GM21576 (cell line): ENCODE measurements around the gene TTC28.
"Not testable (repeated sequence)": the region's sequence is repeated elsewhere in the genome, so short reads cannot be mapped to it uniquely, and the experiment has no call there.

Source experiments
- ATAC-seq: cut with Tn5 transposase; IDR thresholded peaks from one replicate; pipeline ENCODE4 v1.9.1; 2021; ENCODE audit warnings: mild to moderate bottlenecking, moderate library complexity; ENCODE audit not compliant: unreplicated experiment

The TTC28 gene

DNA sequence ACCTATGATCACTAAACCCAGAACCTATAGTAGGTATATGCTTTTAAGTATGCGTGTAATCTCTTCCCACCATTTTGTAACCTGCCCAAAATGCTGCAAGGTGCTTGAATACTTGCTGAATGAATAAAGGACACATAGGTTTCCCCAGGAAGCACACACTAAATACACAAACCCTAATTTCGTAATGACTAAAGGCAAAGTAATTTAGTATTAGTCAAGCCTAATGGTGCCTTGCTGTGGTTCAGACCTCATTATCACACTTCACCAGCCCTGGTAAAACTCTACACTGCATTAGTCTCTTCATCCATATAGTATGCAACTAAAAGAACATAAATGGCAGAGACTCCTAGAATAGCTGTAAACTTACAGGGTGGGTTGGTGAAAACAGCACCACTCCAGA lies 471.6 kb downstream of the TTC28 start:
- no peak for ATAC-seq

DNA sequence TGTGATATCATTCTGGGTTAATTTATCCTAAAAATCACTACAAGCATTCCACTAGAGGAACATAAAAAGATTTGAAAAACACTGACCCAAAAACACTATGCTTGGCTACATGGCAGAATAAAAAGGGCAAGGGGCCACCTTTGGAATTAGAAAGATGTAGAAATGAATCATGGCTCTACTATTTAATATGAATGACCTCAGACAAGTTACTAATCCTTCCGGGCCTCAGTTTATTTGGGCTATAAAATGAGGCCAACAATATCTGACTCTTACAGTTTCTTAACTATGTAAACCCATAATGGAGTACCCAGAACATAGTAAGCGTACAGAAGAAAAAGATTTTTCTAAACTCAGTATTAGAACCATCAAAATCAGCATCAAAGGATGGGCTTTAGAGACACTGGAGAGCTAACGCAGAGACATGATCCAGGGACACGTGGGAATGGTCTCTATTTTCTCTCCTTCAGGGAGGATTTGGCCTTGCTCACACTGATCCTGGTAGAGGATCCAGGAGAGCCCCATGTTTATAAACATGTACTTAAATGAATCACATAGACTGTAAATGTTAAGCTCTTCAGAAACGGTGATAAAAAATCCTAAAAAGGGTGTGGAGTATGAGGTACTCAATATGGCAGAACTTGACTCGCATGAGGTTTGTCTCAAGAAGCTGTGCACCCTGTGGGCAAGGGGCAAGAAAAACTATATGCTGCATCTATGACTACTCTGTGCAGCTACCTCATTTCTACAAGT lies 472.2 kb downstream of the TTC28 start:
- ATAC-seq: no peak

DNA sequence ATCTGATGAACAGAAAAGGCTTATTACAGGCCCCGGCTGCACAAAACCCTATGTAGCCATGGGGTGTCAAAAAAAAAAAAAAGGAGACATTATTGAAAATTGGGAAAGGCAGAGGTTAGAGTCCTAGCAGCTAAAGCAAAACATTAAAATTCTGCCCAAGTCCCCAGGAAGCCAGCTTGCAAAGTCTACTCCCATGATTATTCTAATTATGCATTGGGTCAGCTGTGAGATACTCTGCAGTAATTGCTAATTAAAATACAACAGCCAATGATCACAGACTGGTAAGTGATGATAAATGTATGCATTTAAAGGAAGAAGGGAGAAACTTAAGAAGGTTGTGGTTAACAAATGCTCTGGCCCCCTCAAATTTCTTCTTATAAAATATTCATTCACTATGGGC lies 473.7 kb downstream of the TTC28 start:
- no peak for ATAC-seq

DNA sequence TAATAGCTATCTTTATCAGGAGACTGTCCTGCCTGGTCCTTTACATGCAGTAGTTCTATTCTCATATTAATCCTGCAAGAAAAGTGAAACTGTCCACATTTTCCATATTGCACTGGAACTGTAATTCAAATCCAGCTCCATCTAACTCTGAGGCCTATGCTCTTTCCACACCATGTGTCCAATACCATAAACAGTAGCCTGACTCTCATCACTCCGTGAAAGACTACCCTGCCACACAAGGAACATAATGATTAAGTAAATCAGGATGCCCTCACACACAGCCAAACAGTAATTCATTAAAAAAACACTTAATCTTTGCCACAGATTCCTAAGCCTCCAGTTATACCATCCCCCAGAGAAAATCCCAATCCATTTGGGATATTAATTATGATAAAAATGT lies 475.3 kb downstream of the TTC28 start:
- no peak for ATAC-seq

DNA sequence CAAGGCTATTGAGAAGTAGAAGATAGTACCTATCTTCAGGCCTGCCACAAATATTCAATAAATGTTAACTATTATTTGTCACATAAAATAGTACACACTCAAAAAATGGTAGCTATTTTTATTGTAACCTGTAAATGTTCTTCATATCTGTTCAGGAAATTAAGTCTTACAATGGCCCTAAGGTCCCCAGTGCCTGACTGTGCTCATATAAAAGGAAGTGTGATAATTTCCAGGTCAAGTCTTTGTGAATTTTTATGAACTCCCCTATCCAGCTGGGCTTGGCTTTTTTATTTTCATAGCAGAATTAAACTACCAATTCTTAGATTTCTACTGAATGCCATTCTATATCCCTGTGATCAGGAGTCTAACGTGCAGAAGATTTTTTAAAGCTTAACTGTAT lies 476.4 kb downstream of the TTC28 start:
- no peak for ATAC-seq

DNA sequence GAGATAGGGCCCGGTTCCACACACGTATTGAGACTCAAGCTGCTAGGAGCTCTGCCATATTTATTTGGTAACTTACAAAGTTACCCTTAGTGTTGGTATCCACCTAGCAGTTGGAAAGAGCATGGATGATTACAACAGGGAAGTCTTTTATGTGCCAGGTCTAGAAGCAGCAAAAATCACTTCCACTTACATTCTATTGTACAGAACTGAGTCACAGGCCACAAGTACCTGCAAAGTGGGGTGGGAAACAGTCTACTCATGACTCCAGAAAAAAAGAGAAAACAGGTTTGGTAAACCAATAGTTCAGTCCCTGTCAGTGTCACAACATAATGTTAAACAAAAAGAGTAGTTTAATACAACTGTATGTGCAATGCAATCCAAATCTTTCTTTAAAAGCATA lies 480.9 kb downstream of the TTC28 start:
- ATAC-seq: no peak

DNA sequence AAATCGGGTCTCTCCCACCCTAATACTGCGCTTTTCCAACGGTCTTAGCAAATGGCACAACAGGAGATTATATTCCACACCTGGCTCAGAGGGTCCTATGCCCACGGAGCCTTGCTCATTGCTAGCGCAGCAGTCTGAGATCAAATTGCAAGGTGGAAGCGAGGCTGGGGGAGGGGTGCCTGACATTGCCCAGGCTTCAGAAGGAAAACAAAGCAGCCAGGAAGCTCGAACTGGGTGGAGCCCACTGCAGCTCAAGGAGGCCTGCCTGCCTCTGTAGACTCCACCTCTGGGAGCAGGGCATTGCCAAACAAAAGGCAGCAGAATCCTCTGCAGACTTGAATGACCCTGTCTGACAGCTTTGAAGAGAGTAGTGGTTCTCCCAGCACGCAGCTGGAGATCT lies 488.1 kb downstream of the TTC28 start:
- not testable (repeated sequence) for ATAC-seq

DNA sequence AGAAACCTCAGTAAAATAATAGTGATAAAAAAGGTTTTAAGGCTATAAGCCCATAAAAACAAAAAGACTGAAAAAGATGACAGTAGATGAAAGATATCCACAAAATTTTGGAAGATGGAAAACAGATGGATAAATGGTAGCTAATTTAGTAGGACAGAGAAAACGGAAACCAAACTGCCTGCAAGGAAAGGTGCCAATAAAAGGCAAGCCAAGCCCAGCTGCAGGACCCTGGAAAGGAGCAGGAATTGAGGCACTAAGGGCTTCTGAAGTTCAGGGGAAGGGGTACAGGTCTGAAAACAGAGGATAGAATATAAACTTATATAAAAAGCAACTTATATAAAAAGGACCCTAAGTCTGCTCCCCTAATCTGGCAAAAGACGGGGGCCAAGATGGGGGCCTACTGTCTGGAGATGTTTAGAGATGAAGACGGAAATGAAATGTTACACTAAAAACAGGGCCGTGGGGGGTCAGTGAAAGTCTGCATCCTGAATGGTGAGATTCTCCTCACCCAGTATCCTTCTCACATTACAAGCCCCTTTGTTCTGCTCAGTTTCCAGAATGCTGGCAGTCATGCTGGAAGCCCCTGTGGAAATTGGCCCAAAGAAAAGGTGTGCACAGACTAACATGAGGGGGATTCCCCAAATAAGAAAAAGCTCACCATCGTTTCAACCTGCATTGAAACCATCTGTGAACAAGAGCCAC lies 491.3 kb downstream of the TTC28 start:
- no peak for ATAC-seq

DNA sequence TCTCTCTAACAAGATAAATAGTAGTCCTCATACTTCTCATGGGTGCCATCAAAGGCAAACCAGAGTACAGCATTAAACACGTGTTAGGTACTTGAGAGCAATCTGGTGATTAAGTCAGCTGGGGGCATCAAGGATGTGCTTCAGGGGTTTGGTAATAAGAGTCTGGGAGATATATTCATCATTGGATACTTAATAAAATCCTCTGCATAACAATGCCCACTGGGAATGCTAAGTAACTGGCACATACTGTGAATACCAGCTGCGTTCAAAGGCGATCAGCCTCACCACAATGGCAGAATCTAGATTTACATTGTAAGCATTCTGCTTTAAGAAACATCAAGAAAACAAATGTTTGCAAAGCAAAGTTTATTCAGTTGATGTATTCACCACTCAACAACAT lies 492.0 kb downstream of the TTC28 start:
- no peak for ATAC-seq

DNA sequence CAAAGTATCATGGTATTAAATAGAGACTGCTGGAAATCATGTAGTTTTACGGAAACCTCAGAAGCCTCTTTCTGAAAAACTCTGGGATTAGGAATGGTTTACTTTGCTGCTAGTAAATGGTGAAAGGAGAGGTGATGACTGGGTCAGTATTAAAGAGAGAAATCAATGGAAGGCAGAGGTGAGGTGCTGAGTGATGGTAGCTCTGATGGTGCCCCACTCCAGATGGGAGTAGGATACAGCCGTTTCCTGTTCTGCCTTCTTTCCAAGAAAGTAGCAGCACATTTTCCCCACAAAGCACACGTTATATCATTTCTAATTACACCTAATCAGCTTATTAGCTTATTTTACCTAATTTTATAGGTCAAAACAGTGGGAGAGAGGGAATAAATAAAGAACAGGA lies 493.0 kb downstream of the TTC28 start:
- no peak for ATAC-seq

DNA sequence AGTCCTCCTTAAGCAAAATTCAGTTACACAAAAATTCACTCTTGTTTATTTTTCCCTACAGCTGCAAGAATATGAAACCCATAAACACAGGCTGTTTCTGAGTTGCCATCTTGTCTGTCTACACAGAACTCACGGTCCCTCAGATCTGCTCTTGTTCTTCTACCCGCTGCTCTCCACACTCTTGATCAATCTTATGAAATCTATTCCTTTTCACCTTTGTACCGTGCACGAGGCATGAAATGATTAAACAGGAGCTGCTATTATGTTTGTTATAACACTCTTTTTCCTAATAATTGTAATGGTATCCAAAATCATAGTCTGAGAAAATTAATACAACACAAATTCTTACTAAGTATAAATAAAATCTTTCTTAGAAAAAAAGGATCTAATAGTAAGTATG lies 494.5 kb downstream of the TTC28 start:
- no peak for ATAC-seq

DNA sequence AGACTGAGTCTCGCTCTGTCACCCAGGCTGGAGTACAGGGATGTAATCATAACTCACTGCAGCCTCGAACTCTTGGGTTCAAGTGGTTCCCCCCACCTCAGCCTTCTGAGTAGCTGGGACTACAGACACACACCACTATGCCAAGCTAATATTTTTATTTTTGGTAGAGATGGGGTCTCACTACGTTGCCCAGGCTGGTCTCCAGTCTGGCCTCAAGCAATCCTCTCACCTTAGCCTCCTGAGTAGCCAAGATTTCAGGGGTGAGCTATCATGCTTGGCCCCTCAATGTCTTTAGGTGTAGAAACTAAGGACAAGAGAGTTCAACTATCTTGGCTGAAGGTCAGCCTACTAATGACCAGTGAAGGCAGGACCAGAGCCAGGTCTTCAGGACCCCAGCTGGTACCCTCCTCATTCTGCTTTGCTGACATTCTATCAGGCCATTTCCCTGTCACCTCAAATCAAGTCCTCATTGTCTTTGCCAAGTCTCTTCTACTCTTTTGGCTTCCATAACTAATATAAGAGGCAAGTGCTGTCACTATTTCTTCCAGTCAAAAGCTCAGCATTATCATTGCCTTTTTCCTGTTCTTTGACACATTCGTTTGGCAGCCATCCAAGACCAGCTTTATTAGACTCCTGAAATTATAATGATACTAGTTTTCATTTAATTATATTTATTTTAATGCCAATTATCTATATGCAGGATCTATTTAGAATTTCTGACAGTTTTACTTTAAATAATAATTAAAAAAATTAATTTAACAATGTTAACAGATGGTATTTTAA lies 496.4 kb downstream of the TTC28 start:
- no peak for ATAC-seq

DNA sequence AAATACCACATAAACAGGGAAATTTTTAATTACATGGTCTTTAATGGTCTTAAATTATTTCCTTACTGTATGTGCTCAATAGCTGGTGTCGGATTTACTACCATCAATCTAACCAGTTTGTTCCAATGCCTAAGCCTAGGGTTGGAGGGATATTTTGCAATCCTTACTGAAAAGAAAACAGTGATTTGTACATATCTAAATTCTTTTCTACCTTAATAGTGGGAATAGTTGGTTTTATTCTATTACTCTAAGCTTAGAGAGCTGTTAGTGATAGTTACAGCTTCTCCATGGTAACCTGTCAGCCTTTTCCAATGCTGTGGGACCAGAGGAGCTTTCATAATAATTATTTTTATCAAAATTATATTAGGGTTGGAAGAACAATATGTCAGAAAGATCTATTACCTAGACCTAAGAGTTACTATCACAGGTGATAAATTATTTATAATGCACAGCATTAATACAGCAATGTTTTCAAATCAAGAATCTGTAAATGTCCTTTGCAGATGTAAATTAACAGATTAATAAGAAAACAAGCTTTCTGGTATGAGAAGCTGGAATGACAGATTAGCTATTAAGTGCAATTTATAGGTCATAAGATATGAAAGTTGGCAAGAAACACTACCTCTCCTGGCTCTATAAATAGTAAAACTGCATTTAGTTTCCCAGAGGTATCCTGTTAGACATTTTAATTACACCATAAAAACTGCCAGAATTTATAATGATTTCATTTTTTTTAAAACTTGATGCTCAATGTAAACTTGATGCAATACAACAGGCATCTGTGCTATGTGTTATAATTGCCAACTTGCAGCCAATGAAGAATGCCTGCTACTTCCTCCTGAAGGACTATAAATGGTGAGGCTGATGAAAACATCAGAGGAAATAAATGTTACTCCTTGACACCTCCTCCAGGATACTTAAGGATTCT lies 498.6 kb downstream of the TTC28 start:
- ATAC-seq: no peak

DNA sequence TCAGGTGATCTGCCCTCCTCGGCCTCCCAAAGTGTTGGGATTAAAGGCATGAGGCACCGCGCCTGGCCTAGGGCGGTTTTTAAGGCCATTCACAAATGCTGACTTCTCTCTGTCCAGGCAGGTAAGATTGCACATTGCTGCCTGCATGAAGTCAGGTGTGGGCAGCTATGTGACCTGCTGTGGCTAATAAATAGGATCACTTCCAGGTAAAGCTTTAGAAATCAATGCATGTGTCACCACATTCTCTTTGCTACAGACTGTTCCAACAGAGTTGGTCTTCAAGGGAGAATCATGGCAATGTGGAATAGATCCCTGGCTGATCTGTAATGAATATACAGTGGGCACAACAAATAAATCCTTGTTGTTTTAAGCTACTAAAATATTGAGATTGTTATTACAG lies 500.2 kb downstream of the TTC28 start:
- ATAC-seq: no peak

DNA sequence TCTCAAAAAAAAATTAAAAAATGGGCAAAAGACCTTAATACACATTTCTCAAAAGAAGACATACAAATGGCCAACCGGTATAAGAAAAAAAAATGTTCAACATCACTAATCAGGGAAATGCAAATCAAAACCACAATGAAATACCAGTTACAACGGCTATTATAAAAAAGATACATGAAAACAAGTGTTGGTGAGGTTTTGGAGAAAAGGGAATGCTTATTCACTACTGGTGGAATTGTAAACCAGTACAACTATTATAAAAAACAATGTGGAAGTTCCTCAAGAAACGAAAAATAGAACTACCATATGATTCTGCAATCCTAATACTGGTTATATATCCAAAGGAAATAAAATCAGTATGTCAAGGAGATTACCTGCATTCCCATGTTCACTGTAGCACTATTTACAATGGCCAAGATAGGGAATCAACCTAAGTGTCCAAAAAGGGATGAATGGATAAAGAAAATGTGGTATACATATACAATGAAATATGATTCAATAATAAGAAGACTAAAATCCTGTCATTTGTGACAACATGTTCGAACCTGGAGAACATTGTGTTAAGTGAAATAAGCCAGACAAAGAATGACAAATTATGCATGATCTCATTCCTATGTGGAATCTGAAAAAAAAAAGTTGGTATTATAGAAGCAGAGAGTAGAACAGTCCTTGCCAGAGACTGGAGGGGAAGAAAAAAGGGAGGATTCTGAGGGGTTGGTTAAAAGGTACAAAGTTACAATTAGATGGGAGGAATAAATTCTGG lies 503.7 kb downstream of the TTC28 start:
- ATAC-seq: no peak

DNA sequence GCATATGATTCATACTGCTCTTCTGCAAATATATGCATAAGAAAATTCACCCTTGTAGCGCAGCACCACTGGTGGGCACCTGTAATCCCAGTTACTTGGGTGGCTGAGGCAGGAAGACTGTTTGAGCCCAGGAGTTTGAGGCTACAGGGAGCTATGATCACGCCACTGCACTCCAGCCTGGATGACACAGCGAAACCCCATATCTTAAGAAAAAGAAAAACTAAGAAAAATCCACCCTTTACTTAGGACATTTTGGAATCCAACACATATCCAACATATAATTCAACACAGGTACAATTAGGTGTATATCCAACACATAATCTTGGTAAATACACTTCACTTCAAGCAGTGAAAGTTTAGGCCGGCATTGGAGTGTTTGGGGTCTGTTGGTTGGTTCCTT lies 505.1 kb downstream of the TTC28 start:
- ATAC-seq: no peak

DNA sequence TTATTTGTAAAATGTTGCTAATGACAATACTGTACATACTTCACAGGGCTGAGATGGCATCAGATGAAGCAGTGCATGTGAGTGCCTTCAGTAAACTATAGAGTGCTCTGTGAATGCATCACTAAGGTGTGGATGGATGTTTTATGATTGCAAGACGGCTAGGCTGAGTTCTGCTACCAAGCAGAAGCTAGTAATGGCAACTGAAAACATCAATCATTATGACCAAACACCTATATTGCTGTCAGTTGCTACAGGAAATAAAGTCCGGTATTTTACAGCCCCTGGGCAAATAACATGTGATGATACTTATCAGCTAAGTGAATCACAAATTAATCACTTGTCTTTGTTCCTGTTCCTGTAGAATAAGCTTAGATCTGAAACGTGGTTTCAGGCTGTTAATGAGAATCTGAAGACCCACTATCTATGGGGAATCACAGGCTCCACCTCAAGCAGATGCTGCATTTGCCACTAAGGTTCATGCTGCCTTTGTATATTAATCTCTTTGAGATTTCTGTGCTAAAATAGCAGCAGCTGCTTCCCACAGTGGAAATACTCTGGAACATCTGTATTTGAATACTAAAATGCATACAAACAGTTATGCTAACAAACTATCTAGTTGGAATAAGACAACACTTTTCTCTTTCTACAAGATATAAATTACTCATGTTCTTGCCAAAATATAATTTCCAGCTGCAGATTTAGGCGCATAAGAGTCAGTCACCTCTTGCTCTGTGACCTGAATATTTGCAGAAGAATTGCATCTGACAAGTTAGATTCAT lies 506.6 kb downstream of the TTC28 start:
- ATAC-seq: no peak

DNA sequence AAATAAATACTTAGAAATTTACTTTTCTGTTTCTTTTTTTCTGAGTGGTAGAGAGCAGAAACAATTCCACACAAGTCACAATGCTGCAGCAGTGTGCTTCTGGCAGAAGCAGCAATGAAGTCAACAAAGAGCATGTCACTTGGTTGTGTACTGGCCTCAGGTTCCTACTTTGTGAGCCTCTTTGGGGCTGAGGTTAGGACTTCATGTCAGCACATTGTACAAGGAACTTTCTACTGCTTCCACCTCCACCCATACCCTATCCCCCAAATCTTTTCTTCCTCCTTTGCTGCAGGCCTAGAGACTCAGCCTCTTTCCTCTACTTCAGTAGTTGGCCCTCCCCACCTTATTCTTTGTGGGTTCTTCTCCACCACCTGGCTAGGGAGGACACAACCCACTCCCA lies 507.9 kb downstream of the TTC28 start:
- ATAC-seq: no peak

DNA sequence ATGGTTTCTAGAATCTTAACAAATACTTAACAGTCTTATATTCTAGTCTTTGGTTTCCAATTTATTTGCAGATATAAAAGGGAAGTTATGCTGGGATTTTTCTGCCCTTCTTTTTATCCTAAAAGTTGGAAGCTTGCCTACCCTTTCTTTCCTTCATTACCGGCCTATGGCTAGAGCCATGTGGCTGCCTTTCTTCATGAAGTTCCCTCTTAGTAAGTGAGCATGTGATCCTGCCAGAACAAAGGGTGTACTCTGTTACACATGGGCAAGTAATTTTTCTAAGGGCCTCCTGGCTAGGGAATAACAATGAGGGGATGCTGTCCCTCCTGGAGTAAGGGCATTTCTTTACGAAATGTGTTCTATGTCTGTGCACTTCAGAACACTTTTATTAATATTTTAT lies 508.5 kb downstream of the TTC28 start:
- no peak for ATAC-seq
